CD4-positive, alpha-beta T cell treated with Interleukin-17A for 1 hour (primary cell): ENCODE results near the gene ARHGAP10.
"Not testable (repeated sequence)": the region's sequence is repeated elsewhere in the genome, so short reads cannot be mapped to it uniquely, and the experiment has no call there.

Experiments
- DNase-seq: peaks from one replicate; pipeline ENCODE4 v3.0.0-alpha.2; 2020

Gene ARHGAP10

DNA sequence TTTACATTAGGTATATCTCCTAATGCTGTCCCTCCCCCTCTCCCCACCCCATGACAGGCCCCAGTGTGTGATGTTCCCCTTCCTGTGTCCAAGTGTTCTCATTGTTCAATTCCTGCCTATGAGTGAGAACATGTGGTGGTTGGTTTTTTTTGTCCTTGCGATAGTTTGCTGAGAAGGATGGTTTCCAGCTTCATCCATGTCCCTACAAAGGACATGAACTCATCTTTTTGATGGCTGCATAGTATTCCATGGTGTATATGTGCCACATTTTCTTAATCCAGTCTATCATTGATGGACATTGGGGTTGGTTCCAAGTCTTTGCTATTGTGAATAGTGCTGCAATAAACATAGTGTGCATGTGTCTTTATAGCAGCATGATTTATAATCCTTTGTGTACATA lies 268.1 kb downstream of the ARHGAP10 start:
- DNase-seq: not testable (repeated sequence)

DNA sequence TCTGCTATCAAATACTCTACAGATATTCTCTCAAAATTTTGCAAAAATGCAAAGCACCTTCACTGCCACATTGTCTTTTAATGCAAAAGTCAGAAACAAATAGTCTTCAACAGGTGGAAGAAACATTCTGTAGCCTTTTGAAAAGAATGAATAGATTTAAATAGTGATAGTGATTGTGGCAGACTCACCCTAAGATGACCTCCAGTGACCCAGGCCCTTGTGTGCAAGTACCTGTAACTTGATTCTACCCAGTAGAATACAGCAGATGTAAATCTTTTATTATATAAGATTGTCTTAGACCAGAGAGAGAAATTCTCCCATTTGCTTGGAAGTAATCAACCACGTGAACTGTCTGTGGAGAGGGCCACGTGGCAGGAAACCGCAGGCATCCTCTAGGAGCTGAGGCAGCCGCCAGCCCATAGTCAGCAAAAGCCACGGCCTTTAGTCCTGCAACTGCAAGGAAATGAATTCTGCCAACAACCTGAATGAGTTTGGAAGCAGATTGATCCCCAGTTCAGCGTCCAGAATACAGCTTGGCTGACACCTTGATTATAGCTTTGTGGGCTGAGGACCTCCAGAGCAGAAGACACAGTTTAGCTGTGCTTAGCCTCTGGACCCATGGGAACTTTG lies 272.5 kb downstream of the ARHGAP10 start:
- no peak for DNase-seq

DNA sequence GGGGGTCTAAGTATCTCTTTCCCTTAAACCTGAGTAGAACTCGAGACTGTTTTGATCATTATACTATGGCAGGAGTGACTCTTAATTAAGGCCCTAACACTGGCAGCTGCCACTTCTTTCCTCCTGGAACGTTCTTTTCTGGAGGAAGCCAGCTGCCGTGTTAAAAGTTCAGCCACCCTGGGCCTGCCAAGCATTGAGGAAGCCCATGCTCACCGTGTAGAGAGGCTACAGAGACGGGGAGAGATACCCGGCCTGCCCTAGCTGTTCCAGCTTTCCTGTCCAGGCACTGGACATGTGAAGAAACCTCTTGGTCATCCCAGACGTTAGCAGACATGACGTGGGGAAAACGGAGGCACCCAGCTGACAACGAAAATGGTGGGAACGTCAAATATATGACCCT lies 274.1 kb downstream of the ARHGAP10 start:
- no peak for DNase-seq

DNA sequence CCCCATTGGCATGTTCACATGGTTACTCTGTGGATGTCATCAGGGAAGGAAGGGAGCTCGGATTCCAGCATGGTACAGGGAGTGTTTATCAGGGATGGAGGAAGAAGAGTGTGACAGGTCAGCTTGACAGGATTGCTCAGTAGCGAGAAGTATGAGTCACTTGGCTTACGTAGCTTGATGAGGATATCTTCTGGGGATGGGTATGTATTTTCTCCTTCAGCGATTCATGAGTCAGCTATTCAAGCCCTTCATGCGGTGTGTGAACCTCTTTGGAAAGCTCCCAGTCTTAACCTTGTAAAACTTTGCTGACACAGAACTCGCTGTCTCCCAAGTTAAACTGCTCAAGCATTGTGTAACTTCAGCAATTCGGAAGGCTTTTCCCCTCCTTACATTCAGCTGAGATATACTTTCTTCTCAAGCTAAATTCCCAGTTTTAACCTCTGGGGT lies 275.4 kb downstream of the ARHGAP10 start:
- DNase-seq: no peak

DNA sequence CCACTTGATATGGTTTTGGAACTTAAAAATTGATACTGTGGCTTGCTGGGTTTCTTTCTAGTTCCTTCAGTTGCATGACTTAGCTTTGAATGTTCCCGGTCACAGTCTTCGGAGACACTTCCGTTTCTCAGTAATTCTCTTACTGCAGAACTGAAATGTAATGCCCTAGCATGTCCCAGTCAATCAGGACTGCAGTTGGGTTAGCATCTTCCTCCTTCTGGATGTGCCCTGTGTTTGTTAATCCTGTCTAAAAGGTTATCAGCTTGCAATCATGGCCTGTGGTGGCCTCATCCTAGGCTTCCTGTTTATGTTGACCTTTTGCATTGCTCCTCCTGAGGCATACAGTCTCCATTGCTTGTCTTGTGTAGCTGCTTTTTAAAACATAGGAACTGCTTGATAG lies 275.9 kb downstream of the ARHGAP10 start:
- DNase-seq: no peak

DNA sequence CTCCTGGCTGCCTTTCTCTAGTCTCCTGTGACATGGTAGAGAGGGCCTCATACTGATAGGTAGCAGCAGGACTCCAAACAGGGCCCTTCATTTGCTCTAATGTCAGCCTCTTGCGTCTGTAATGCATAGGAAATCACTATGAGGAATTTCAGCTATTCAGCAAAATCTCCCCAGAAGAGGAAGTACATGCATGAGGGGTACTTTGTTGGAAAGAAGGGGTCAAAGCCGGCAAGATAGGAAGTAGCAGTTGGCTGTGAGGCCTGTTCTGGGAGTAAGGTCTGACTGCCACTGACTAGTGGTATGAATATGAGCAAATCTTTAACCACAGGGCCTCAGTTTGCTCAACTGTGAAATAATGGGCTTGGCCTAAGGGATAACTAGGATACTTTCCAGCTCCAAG lies 283.2 kb downstream of the ARHGAP10 start:
- DNase-seq: no peak

DNA sequence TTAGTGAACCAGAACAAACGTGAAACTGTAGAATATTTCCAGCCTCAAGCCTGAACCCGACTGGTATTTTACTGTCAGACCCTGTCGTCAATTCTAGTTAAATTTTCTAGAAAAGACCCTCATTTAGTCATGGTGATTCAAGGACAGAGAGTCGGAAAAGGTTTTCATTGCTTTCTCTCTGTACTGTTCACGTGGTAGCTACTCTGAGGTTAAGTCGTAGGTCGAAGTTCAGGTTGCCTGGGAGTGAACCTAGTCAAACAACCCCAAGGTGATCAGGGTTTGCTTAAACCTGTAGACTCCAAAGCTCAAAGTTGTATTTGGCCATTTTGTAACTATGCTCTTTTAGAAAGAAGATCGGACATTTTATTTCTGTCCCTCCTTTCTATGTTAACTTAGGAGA lies 283.6 kb downstream of the ARHGAP10 start:
- DNase-seq: no peak

DNA sequence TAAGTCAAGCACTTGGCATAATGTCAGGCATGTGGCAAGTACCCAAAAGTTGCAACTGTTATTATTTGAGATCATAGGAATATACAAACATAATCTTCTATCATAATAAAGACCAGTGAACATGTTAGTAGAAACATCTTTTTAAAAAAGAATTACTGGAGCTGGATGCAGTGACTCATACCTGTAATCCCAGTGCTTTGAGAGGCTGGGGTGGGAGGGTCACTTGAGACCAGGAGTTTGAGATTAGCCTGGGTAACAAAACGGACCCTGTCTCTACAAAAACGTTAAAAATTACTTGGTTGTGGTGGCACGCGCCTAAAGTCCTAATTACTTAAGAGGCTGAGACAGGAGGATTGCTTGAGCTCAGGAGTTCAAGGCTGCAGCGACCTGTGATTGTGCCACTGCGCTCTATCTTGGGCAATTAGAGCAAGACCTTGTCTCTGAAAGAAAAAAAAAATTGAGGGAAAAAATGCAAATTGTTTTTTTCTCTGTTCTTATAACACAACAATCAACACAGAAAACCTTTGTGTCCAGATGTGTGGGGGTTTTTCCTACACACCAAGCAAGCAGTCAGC lies 284.3 kb downstream of the ARHGAP10 start:
- DNase-seq: no peak

DNA sequence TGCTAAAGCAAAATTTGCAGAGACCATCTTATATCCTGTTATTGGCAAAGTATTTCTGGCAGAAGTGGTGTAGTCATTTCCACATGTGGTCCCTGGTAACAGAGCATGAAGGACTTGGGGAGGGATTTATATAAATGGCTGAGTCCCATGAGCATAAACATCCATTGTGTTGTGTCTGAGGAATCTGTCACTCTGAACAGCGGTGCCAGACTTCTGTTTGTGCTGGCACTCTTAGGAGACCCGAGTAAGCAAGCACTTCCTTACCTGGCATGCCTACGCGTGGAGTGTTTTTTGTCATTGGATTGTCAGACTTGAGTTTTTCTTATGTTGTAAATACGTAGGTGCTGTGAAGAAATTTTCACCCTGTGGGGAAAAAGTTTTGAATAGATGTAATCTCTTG lies 285.9 kb downstream of the ARHGAP10 start:
- DNase-seq: no peak

DNA sequence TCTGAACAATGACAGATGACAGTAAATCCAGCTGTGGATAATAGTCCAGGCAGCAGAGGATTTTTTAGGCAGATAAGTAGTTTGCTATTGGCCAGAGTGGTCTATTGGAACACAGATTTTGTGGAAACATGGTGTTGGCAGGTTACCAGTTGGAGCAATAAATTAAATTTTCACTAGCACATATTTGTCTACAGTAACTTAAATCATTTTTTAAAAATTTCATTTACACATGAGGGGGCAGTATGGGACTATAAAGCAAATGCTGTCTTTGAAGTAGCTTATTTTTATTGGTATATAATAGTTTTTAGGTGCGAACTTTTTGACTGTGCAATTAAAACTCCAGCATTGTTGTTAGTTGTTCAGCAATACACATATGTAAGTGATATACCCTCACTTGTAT lies 289.8 kb downstream of the ARHGAP10 start:
- peak; percentile 20 for DNase-seq

DNA sequence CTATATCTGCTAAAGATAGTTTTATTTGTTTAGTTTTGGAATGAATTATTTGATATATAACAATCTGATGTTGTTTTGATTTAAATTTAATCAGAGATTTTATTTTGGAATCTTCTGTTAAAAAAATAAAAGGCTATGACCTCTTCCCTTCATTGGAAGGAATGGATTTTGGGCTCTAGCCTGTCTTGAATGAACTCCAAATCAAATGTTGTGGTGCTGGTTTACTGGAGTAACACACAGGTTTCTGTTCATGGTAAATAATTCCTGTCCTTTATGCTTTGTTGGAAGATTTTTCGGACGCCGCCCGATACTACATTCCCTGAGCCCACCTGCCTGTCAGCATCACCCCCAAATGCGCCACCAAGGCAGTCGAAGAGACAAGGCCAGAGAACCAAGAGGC lies 291.1 kb downstream of the ARHGAP10 start:
- no peak for DNase-seq

DNA sequence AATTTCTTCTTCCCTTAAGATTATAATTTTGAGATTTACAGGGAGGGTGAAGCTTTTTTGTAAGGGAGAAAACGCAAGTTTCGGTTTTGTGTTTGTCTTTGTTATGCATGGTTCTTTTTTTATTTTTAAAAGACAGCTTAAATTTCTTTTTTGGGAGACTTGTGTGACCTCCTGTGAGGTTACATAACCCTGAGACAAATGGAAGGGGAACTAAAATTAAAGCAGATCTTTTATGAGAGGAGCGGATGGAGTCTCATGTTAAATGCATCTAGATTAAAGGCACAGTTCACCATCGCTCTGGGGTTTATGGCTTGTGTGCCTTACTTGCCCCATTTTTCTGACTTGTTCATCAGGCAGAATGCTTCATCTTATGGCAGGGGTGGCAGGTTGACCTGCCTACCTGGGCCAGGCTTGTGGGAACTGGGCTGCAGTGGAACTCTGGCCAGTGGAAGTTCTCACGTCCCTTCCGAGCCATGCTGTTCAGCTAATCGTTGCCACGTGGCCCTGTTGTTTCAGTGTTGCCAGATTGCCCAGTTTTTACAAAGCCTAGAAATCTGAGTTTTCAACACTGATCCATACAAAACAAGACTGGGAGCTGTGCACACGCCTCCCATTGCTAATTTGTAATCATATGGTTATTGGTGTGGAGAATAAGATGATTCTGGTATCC lies 291.8 kb downstream of the ARHGAP10 start:
- no peak for DNase-seq

DNA sequence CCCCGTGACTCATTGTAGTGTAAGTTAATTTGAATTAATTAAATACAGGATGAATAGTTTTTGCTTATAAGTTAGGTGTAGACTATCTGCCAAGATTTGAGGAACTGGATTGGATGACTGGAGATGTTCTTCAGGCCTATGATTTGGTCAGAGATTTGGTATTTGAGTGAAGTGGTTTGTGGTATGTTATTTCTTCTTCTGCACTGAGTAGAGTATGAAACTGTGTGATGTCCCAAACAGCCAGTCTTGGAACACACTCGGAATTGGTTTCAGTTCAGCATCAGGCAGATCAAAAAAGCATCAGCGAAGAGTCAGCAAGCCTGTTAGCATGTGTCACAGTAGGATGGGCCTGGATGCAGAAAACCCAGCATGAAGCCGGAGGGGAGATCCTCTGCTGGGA lies 294.1 kb downstream of the ARHGAP10 start:
- DNase-seq: no peak

DNA sequence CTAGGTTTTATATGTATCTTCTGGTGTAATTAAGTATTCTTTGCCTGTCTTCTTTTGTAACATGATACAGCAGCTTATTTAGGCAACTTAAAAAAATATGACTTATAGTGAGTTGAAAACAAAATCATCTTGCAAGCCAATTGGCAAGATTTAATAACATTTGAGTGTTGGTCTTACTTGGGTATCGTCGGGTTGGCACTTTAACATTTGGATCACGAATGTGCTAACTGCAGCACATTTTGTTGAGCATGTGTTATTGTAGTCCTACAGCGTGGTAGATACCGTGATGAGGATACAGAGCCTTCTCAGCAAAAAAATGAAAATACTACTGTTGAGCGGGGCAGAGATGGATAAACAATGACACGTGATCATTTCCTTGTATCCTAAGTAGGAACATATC lies 295.3 kb downstream of the ARHGAP10 start:
- no peak for DNase-seq

DNA sequence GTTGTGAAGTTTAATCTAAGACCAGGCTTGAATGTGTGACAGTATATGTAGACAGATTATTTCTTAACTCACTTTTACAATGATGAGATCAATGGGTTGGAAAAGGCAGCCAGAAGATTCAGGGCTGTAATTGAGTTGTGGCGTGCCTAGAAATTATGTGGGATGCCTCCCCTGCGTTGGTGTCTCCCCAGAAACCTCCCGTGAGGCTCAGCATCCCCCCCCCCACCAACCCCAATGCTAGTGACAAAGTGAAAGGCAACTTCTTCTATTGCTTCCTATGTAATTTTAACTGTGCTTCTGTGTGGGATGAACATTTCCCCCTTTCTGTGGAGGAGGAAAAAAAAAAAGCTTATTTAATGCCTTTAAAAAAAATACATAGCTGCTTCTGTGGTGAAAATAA lies 297.9 kb downstream of the ARHGAP10 start:
- DNase-seq: no peak

DNA sequence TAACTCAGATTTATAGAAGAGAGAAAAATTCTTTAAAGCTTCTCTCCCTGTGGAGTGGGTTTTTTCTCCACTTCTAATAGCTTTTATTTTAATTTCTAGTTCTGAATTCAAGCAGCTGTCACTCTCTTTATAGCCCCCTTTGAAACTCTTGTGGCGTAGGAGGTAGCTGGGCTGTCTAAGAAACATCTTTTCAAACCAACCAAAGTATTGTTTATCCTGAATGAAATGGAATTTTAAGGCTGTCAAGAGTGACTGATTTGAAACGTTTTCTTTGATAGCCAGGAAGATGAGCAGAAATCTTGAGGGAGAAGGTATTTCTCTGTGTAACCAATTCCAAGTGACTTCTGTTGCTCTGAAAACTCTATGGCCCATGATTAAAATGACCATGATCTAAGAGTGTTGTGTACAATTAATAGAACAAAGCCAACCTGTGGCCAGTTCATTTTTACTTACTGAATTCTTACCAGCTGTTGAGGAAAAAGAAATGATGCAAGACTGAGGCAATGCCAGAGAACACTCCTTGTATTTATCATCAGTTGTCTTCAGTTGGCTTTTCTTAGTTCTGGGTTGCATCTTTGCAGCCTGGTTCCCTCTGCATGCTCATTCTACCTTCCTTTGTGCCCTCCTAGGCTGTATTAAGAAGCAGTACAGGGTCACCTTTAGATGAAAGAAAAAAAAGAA lies 298.4 kb downstream of the ARHGAP10 start:
- DNase-seq: no peak

DNA sequence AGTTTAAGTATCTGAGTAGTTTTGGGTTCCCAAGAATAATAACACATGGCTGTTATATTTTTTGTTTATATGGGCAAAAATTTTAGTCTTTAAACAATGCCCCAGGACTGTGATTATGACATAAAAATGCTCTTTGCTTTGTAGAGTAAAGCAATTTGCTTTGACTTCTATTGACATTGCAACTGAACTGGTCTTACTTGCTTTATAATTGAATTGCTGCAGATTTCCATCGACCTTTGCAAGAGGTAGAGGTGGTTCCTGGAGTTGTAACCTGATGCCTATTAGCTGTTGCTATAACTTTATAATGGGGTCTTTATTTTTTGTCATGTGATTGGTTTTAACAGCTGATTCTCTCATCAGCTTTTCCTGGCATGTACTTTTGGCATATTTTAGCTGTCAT lies 302.9 kb downstream of the ARHGAP10 start:
- DNase-seq: no peak

DNA sequence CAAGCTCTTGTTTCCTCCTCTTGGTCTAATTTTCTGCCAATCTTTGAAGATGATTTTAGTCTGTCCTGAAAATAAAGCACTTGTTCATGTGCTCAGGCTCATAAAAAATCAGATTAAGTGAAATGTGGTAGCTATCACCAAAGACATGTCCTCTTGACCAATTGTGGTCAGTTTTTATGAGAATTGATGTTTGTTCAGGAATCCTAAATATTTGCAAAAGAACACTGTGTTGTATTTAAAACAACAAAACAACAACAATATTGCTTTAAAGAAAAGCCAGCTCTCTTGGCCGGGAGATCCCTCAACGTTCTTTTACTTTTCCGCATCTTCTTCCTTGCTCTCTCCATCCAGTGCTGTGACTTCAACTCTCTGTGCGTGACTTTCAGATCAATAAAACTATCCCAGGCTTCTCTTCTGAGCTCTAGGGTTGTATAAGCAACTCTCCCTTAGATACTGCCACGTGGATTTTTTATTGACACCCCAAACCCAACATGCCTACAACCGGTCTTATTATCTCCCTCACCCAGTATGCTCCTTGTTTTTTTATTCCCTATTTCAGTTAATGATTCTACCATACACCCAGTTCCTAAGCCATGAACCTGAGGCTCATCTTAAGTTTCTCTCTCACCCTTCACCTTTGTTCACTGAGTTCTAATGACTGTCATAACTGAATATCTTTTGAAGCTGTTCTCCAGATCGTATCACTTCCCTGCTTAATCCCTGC lies 309.9 kb downstream of the ARHGAP10 start:
- DNase-seq: no peak

DNA sequence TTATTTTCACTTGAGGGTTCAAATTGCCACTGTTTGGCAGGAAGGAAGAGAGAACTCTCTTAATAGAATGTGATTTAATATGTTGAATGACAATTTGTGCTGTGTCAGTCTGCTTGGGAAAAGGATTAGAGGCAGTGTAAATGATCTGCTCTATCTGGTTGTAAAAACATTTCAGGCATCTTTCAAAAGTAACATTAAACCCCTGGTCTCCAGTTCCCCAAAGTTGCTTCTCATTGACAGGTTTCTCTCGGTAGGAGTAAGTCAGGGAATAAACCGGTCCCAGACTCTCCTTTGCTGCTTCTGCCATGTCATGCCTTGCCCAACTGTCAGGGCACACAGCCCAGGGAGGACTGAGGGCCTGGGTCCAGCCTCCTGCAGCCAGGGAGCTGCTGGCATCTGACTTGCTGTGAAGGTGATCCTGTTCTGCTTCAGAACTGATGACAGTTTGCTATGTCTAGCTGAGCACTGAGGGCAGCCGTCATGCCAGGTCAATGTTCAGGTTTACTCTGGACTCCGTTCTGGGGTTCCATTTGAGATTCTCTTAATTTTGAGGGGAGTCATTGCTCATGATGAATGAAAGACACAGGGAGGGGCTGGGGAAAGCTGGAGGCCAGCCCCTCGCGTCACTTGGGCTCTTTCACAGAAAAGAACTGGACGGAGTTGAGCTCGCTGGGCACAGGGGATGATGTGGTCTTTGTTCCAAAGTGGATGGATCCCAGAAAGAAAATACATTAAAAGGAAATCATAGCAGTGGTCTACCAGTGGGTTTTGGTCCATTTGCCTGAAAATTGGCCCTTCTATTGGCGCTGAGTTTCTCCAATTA lies 312.4 kb downstream of the ARHGAP10 start:
- no peak for DNase-seq

DNA sequence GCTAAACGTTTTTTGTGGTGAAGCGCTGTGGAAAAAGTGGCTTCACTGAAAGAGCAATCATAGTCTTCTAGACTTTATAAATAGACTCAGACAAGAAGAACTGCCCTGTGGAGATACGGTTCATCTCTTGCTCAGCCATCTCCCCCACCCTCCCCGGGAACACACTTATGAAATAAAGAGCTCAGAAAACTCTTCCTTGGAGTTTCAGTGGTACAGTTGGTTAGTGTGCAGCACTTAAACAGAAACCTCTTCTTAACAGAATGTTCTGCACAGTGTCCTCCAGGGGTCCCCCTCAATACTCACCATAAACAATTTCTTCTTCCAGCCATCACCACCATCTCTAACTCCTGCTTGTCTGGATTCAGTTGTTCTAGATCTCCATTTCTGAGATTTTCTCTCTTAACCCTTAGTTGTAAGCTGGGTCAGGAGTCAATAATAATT lies 313.0 kb downstream of the ARHGAP10 start:
- peak; percentile 40 for DNase-seq

DNA sequence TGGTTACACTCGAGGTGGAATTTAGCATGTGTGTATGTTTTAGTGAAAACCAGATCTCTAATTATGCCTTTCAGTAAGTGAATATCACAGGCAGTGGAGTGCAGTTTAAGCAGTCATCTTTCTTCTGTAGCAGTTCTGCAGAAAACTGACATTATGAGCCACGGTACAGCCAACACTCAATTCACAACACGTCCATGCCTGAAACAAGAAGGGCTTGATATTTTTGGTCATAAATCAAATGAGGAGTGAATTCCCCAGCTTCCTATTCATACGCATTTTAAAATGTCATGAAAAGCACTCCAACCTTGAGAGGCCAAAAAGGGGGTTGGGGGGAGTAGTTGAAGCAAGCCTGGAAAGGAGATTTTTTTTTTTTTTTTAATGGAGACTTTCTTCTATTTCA lies 316.7 kb downstream of the ARHGAP10 start:
- no peak for DNase-seq

DNA sequence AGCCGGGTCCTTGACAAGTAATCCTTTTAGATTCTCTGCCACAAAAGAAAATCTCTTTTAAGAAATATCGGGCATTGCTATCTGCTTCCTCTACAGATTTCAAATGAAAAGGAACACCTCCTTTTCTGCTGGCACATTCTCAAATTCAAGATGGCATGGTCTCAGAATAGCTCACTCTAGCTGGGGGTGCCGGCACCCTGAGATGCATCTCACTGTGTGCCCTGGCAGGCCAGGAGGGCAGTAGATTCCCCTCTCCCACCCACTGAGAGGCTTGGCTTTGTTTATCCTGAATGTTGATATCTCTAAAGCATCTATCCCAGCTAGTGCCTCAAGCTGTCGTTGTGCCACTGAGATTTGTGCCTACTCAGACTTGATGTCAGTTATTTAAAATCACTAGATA lies 319.5 kb downstream of the ARHGAP10 start:
- DNase-seq: no peak
